ENCODE results near the gene SP7. TPM values are rescaled to one million over a fixed set of nuclear protein-coding genes. Genes with fewer than 3 reads are reported as not detected.
A peak's percentile ranks its signal among the peaks of the same experiment; 100 is the strongest.

The SP7 gene
- total and polyA plus RNA-seq, 9 of the 15 experiments (the other 6 are each of a cell fraction or from before 2014, with no cell fraction given): 0.04 TPM; not detected in 8

DNA sequence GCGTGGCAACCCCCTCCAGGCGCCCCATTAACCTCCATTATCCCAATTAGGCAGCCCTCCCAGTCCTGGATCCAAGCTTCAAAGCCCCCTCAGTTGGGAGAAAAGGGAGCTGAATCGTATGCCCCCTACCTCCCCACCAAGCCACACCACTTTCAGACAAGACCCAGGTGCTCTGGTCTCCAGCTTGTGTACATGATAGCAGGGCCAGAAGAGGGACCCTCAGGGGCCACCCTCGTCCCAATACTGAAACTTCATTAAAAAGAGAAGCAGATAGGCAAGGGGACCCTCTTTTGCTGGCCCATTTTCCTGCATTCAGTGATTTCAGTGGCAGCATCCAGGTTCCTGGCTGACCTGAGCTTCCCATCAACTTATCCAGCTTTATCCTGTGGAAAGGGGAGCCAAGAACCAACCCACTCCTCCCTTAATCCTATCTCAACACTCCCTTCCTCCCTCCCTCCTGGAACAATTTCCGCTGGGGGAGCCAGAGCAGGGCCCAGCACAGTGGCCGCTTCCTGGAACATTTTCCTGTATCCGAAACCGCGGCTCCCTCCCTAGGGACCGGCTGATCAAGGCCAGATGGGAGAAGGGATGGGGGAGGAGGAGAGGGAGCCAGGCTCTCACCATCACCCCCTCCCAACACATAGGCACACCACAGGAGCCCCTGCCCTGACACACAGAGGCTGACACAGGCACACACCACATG, 9.5 kb upstream of the SP7 start (continued):
- TF ChIP-seq CTCF (IDR thresholded peaks at IDR 0.05 in 2 of 3, conservative IDR thresholded peaks at IDR 0.05 in 1 of 3; ENCODE audit: insufficient read depth in 2 of 3, low read depth in 1 of 3, low read length in 3 of 3) (0 out of 6 replicates have a peak, but pooled peaks of 1 of the 3 experiments have one; percentile 18), ZNF324 (CRISPR knock-in tag; IDR thresholded peaks at IDR 0.05) (no peak), ZNF174 (CRISPR knock-in tag; IDR thresholded peaks at IDR 0.05) (no peak)

DNA sequence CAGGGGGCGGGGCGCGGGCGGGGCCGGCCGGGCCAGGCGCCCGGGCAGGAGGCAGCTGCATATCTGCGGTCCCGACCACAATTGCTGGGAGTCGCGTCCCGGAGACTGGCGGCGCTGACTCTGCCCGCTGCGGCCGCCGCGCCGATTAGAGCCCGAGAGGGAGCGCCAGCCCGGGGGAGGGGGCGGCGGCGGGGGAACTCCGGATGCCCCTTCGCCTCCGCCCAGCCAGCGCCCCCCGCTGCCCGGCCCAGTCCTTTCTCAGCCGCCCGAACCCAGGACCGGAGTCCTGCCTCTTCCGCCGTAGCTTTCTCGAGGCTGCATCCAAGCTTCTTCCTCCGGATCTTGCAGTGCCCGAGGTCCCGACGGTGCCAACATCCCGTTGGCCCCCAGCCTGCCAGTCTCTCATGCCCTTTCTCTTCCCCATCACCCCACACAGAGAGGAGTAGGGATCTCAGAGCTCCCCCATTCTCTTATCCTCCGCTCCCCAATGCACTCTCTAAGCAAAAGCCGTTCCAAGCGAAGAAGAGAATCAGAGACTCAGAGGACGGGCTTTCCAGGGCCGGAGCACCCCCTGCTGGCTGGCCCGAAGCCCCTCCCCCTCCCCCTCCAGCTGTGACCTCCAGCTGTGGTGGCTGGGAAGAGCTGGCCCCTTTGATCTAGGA, 8.8 kb upstream of the SP7 start:
- Histone ChIP-seq H3K4me1 (replicated peaks in 1 of 2; ENCODE audit: control insufficient read depth in 2 of 2, insufficient read depth in 2 of 2, low read length in 2 of 2) (peaks cover 14 to 23% of the 10 kb centered on the region in 2 experiments; a peak in 4 of 5 replicates), H3K4me2 (ENCODE audit: insufficient read depth, low read length) (peak overlapping the region; percentile 87), H4K20me1 (replicated peaks; ENCODE audit: control insufficient read depth, insufficient read depth, low read length) (no peaks in the 10 kb centered on the region), H2AFZ (ENCODE audit: low read depth, low read length) (peak overlapping the region; percentile 88), H3K9me3 (replicated peaks; ENCODE audit: control insufficient read depth, insufficient read depth, low read depth, low read length) (no peaks in the 10 kb centered on the region), H3K4me3 (peak overlapping the region; percentile 48), H3K27ac (ENCODE audit: extremely low read depth, low read depth, low read length) (no peak overlapping the region), H3K9ac (ENCODE audit: insufficient read depth in 1 of 2, low read depth in 2 of 2, low read length in 2 of 2) (peak overlapping the region; percentile 43 to 95; a peak in 3 of 4 replicates), H3K9me1 (ENCODE audit: control insufficient read depth, insufficient read depth, low read length) (no peaks in the 10 kb centered on the region), H3K27me3 (ENCODE audit: control insufficient read depth in 2 of 2, insufficient read depth in 2 of 2, low read length in 2 of 2) (no peaks in the 10 kb centered on the region), H3K79me2 (ENCODE audit: control insufficient read depth, insufficient read depth, low read length) (no peaks in the 10 kb centered on the region), H3K36me3 (ENCODE audit: control insufficient read depth, insufficient read depth, low read length) (no peaks in the 10 kb centered on the region)
- no TSS peak for BruUV-seq (replicated peaks)
- in situ Hi-C loops (cut with MboI) (no loop called here), intact Hi-C loops (cut with micrococcal nuclease) (loop anchor here (1.0 kb wide), 1 partner anchor 21 kb away; no protein-coding TSS in a partner anchor)
- DNase-seq (ENCODE audit: extremely low read depth in 1 of 4, low spot score in 3 of 4): peak; percentile 83 to 93 (median 88)
- ChIA-PET CTCF (ENCODE audit: low intra/inter-chr PET ratio) (interaction anchor here (0.6 to 1.7 kb wide), 7 partner anchors 17 to 298 kb away, joined by 3 to 11 read pairs (median 4); no protein-coding TSS in a partner anchor), POLR2A (interaction anchor here (0.6 to 2.1 kb wide), 17 partner anchors 11 to 318 kb away, joined by 3 to 12 read pairs (median 4); partner anchors contain the start of genes AAAS and TARBP2)
- ATAC-seq: peak; percentile 97
- WGBS (ENCODE audit: insufficient coverage, low coverage, missing lambda C conversion rate): 2% methylated on average over 20 of the region's 50 CpGs
- FAIRE-seq: peak; percentile 69
- TF ChIP-seq, protein P1, sequence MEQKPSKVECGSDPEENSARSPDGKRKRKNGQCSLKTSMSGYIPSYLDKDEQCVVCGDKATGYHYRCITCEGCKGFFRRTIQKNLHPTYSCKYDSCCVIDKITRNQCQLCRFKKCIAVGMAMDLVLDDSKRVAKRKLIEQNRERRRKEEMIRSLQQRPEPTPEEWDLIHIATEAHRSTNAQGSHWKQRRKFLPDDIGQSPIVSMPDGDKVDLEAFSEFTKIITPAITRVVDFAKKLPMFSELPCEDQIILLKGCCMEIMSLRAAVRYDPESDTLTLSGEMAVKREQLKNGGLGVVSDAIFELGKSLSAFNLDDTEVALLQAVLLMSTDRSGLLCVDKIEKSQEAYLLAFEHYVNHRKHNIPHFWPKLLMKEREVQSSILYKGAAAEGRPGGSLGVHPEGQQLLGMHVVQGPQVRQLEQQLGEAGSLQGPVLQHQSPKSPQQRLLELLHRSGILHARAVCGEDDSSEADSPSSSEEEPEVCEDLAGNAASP (IDR thresholded peaks at IDR 0.05): no peak
- no peak for TF ChIP-seq ELF1 (tag; IDR thresholded peaks at IDR 0.05)
- TF ChIP-seq, protein P2, sequence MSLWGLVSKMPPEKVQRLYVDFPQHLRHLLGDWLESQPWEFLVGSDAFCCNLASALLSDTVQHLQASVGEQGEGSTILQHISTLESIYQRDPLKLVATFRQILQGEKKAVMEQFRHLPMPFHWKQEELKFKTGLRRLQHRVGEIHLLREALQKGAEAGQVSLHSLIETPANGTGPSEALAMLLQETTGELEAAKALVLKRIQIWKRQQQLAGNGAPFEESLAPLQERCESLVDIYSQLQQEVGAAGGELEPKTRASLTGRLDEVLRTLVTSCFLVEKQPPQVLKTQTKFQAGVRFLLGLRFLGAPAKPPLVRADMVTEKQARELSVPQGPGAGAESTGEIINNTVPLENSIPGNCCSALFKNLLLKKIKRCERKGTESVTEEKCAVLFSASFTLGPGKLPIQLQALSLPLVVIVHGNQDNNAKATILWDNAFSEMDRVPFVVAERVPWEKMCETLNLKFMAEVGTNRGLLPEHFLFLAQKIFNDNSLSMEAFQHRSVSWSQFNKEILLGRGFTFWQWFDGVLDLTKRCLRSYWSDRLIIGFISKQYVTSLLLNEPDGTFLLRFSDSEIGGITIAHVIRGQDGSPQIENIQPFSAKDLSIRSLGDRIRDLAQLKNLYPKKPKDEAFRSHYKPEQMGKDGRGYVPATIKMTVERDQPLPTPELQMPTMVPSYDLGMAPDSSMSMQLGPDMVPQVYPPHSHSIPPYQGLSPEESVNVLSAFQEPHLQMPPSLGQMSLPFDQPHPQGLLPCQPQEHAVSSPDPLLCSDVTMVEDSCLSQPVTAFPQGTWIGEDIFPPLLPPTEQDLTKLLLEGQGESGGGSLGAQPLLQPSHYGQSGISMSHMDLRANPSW (CRISPR knock-in tag; IDR thresholded peaks at IDR 0.05): no peak
- no peak for TF ChIP-seq OTX1 (CRISPR knock-in tag; IDR thresholded peaks at IDR 0.05)
- no peak for TF ChIP-seq BRD4 (IDR thresholded peaks at IDR 0.05)
- TF ChIP-seq SFPQ (IDR thresholded peaks at IDR 0.05; ENCODE audit: low read depth, low read length): no peak
- TF ChIP-seq FOXJ3 (CRISPR knock-in tag; IDR thresholded peaks at IDR 0.05): no peak

Measured in K562 (cell line).